ENCODE measurements around the gene NPC1. TPM values are rescaled to one million over a fixed set of nuclear protein-coding genes. Genes with fewer than 3 reads are reported as not detected.

The NPC1 gene
- total and polyA plus RNA-seq, 2 donors (not counting 3 experiments of a cell fraction or from before 2014, with no cell fraction given) = 40.6 to 45.2 TPM

GRCh38 chr18:23567671-23568070, 18.6 kb downstream of the NPC1 start:
- Histone ChIP-seq H4K20me1 (replicated peaks; ENCODE audit: control insufficient read depth, extremely low read depth, insufficient read depth, low read length) (no peaks in the 10 kb centered on the region), H3K4me3 (replicated peaks in 1 of 3; ENCODE audit: insufficient read depth in 1 of 3, low read depth in 1 of 3, low read length in 3 of 3) (no peak overlapping the region), H3K9me3 (replicated peaks; ENCODE audit: control insufficient read depth, insufficient read depth, low read length) (no peaks in the 10 kb centered on the region), H3K27me3 (ENCODE audit: control insufficient read depth in 2 of 2, insufficient read depth in 2 of 2, low read length in 2 of 2) (no peaks in the 10 kb centered on the region), H3K36me3 (ENCODE audit: control insufficient read depth in 2 of 2, extremely low read depth in 1 of 2, insufficient read depth in 2 of 2, low read length in 2 of 2) (peaks cover 0 to 9% of the 10 kb centered on the region in 2 experiments), H3K27ac (ENCODE audit: insufficient read depth, low read depth, low read length) (no peak overlapping the region), H3K4me2 (ENCODE audit: insufficient read depth, low read length) (no peak overlapping the region), H3K9me1 (replicated peaks; ENCODE audit: control insufficient read depth, extremely low read depth, insufficient read depth, low read length) (no peaks in the 10 kb centered on the region), H3K4me1 (ENCODE audit: control insufficient read depth, extremely low read depth, insufficient read depth, low read length) (no peaks in the 10 kb centered on the region), H3K79me2 (ENCODE audit: control insufficient read depth, insufficient read depth, low read length) (peaks cover 3% of the 10 kb centered on the region), H2AFZ (ENCODE audit: low read depth, low read length) (no peak overlapping the region), H3K9ac (replicated peaks; ENCODE audit: extremely low read depth, insufficient read depth, low read length) (no peak overlapping the region)
- ChIA-PET POLR2A (no interaction called here), CTCF (no interaction called here)
- DNase-seq (ENCODE audit: low read depth, low spot score) = no peak
- no peak for FAIRE-seq
- intact Hi-C loops (cut with micrococcal nuclease) (no loop called here), dilution Hi-C loops (cut with MboI; ENCODE audit: extremely low pct_ligation_motif_present, low sequenced_read_pairs) (no loop called here)
- TF ChIP-seq EZH2 (IDR thresholded peaks at IDR 0.05; ENCODE audit: borderline replicate concordance, low read depth, low read length, severe bottlenecking) = no peak
- TF ChIP-seq GATA2 (IDR thresholded peaks at IDR 0.05; ENCODE audit: insufficient read depth, insufficient read length, low read depth, low read length) = no peak
- TF ChIP-seq JUN (IDR thresholded peaks at IDR 0.05; ENCODE audit: borderline replicate concordance, insufficient read depth, insufficient read length, low read depth) = no peak
- no peak for TF ChIP-seq FOS (IDR thresholded peaks at IDR 0.05; ENCODE audit: borderline replicate concordance, insufficient read depth, low read length)
- no peak for TF ChIP-seq POLR2A (IDR thresholded peaks at IDR 0.05; ENCODE audit: low read depth, low read length)
- no peak for TF ChIP-seq MAX (IDR thresholded peaks at IDR 0.05; ENCODE audit: insufficient read depth, insufficient read length)
- TF ChIP-seq CTCF (IDR thresholded peaks at IDR 0.05; ENCODE audit: extremely low read depth in 1 of 2, insufficient read depth in 1 of 2, low read depth in 1 of 2, low read length in 2 of 2) = no peak
- TF ChIP-seq POLR2AphosphoS5 (IDR thresholded peaks at IDR 0.05; ENCODE audit: insufficient read depth, low read depth, low read length) = no peak
- no peak for TF ChIP-seq MYC (IDR thresholded peaks at IDR 0.05; ENCODE audit: low read depth, low read length)
- no TSS peak for BruUV-seq (replicated peaks)

Data from endothelial cell of umbilical vein (primary cell).